Measurements from ENCODE around the gene NCMAP.

Gene NCMAP

DNA sequence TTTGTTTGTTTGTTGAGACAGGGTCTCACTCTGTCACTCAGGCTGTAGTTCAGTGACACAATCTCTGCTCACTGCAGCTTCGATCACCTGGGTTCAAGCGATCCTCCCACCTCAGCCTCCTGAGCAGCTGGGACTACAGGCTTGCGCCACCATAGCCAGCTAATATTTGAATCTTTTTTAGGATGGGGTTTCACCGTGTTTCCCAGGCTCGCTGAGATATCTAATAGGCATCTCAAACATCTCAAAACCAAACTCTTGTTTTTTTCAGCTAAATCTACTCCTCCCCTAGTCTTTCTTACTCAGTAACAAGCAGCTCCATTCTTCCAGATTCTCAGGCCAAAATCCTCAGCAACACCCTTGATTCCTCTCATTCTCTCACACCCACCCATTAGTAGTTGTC lies 65.2 kb downstream of the NCMAP start:
- no peak for DNase-seq (ENCODE audit: low read depth in 3 of 3)

DNA sequence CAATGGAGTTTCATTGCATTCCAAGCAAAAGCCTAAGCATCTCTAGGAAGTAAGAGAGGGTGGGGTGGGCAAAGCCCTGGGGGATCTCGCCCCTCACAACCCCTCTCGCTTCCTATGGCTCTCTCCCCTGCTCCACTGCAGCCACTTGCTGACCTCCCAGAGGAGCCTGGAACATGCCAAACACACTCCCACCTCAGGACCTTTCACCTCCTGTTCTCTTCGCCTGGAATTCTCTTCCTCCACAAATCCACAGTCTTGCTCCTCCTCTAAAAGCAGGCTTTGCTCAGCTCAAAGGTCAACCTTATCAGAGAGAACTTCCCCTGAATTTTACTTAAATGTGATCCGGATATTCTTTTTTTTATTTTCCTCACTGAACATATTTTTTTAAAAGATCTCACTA lies 66.3 kb downstream of the NCMAP start:
- no peak for DNase-seq (ENCODE audit: low read depth in 3 of 3)

DNA sequence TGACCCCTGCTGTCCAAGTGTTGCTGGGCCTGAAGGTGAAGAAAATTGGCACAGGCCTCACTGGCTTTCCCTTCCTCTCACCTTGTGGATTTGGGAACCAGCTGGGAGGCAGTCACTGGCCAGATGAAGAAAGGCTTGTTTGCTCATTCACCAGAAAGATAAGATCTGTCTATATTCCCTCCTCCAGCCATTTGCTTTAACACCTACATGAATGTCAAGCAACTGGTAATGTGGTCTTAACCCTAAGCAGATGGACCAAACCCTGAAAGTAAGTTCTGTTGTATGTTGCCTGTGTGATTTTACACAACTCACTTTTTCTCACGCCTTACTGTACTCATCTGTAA lies 76.9 kb downstream of the NCMAP start:
- no peak for DNase-seq (ENCODE audit: low read depth in 3 of 3)

DNA sequence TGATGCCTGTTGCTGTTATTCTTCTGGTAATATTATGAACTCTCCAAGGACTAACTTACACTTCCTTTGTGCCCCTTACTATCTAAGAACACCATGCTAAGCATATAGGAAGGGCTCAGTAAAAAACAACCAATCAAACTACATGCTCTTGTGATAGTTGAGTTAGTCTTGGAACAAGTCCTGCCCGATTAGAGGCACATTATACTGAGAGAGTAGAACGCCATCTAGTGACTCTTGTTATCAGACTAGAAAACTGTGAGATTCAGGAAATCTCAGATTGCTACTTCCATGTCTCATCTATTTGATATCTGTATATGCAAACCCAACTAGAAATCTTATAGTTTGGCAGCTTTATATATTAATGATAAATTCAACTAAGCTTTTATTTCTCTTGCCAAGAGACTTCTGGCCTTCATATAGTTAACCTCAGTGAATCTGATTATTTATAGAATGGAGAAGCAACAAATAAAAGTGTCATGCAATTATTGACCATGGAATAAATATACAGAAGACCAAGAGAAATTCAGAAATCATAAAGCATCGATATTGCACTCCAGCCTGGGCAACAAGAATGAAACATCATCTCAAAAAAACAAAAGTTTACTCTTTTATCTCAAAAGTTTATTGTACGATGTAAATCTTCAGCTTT lies 79.4 kb downstream of the NCMAP start:
- DNase-seq (ENCODE audit: low read depth in 3 of 3), result no peak

DNA sequence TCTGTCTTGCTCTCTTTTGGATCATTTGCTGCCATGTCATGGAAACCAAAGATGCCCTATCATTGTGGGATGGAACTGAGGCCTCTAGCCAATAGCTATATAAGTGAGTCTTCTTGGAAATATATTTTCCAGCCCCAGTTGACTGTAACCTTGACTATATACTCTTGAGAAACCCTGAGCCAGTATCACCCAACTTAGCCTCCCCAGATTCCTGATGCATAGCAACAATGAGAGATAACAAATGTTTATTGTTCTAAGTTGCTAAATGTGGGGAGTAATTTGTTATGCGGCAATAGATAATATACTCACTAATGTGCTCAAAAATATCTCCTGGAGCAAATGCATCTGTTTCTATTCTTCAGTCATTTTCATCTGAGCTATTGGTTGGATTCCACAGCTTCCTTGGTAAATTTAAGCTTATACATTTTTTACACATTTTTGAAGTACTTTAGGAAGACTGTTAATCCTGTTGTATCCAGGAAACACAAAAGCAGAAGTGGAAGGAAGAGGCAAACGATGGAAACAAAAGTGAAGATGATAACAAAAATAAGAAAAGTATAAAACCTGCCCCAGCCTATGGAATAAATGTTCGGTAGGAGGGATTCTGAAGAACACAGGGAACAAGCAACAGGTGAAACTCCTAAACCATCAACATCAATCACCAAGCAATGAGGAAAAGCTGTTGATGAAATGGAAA lies 80.9 kb downstream of the NCMAP start:
- DNase-seq (ENCODE audit: low read depth in 3 of 3), result no peak

DNA sequence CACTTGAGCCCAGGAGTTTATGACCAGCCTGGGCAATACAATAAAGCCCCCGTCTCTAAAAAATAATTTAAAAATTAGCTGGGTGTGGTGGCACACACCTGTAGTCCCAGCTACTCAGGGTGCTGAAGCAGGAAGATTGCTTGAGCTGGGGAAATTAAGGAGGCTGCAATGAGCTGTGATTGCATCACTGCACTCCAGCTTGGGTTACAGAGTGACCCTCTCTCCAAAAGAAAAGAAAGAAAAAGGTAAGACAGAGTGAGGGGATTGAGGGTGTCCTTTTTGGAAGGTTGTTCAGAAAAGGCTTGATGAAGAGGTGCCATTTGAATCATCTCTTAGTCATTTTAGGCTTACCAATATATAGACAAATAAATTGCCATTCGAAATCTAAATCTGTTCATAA lies 83.2 kb downstream of the NCMAP start:
- DNase-seq (ENCODE audit: low read depth in 3 of 3), result no peak

DNA sequence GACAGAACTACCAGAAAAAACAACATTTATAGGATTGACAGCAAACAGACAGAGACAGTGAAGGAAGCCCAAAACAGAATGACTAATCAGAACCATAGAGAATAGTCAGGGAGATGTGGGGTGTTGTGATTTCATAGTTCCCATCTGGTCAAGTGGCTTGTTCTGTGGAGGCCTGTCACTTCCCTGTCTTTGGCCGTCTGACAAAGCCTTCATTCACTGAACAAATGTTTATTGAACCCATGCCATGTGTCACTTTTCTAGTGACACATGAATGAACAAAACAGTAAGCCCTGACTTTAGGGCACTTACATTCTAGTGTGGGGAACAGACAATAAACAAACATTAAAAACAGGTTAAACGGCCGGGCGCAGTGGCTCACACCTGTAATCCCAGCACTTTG lies 84.0 kb downstream of the NCMAP start:
- no peak for DNase-seq (ENCODE audit: low read depth in 3 of 3)

DNA sequence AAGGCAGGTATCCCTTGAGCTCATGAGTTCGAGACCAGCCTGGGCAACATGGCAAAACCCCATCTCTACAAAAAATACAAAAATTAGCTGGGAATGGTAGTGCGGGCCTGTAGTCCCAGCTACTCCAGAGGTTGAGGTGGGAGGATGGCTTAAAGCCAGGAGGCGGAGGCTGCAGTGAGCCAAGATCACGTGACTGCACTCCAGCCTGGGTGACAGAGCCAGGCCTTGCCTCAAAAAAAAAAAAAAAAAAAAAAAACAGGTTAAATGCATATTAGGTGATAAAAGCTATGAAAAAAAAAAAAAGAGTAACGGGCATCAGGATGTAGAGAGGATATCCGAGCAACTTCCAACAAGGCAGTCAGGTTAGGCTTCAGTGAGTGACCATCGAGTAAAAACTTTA lies 84.4 kb downstream of the NCMAP start:
- no peak for DNase-seq (ENCODE audit: low read depth in 3 of 3)

DNA sequence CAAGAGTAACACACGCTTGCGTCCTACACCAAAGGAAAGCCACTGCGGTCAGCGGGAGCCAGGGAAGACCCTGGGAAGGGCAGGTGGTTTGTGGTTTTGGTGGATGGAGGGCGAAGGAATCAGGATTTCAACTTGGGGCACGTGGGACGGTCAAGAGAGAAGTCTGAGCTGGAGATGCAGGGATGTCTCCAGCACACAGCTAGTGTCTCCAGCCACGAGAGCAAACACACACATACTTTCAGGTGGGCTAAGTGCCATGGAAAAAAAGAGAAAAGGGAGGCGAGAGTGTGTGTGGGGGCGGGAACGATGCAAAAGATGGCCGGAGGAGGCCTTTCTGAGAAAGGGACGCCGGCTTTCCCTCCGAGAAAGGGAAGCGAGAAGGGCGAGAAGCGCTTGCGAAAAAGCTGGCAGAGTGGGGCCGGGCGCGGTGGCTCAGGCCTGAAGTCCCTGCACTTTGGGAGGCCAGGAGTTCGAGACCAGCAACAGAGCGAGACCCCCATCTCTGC lies 85.8 kb downstream of the NCMAP start:
- DNase-seq (ENCODE audit: low read depth in 3 of 3), result peak in 1 of 3 experiments; percentile 43

DNA sequence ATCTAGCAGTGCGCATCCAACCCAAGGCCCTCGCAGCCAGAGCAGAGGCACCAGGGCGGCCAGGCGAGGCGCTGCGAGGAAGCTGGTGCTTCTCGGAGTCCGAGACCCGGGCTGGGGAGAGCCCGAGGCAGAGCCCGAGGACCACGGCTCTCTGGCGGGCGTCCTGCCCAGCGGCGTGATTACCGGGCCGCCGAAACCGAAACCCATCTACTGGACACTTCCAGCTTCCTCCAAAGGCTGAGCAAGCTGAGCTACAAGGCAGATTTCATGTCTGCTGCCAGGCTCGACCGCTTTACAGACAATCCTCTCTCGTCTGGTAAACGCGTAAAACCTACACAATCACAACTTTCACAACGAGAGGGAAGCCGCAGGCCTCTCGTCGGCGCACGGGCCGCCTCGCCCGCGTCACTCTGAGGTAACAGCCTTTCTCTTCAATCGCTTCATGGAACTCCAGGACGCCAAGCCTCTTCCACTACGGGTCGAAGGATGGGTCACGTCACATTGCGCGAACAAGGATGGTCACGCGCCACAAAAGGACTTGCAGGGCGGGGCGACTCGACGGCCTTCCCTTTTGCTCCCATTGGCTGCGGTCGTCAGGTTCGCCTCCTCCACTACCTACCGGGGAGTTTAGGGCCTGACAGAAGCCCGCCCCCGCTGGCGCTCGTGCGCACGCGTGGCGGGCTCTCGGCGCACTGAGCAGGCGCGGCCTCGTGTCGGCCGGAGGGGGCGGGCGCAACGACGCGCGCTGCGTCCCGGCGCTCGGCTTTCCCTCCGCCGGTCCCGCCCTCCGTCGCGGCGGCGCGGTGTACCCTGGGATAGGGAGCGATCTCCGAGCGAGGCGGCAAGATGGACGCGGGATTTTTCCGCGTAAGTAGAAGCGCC lies 86.8 kb downstream of the NCMAP start, which contains the start of gene SRRM1:
Gene SRRM1 (plus strand): TSS at position 822 of the 882 bp plus-strand sequence. CDS start 25 bp downstream, at position 847.
- DNase-seq (ENCODE audit: low read depth in 3 of 3), result peak; percentile 94 to 98 (median 98)

DNA sequence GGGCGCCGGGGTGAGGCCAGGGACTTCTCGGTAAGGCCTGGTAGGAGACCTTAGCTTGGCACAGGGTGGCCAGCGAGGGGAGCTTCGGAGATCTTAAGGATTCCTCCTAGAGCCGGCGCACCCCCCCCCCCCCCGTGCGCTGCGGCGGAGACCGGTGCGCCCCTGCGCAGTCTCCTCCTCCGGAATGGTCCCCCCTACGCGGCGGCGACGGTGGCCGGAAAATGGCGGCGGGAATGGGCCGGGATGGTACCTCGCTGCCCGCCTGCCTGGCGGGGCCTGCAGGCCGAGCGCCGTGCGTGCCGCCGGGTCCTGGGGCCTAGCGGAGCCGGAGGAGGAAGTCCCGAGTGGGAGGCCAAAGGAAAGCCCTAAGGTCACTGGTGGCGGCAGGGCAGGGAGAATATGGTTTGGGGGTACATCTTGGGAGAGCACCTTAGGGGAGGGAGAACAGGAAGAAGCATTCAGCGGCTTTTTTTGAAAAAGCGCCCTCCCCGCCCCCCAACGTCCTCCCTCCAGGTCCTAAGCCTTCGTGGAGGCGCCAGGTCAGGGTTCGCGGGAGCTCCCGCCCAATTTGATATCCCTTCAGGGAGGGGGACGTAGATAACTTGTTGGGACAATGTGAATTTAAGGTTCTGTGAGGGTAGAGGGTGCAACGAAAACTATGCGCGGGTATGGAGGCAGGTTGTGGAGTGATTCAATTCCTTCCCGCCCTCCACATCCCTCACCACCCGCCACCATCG lies 87.6 kb downstream of the NCMAP start:
- DNase-seq (ENCODE audit: low read depth in 3 of 3), result peak in 2 of 3 experiments; percentile 36 to 53

DNA sequence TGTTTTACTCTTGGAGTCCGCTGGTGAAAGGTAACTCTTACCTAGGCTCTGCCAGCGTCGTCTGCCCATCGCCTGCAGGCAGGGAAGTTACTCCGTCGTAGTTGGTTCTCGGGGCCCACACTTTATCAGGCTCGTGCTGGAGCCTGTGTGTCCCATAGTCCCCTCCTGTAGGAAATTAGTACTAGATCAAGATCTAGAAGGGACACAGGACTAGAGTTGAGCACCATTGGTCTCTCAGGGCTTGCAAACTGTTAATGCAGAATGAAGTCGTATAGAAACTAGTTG lies 88.2 kb downstream of the NCMAP start:
- DNase-seq (ENCODE audit: low read depth in 3 of 3), result no peak

DNA sequence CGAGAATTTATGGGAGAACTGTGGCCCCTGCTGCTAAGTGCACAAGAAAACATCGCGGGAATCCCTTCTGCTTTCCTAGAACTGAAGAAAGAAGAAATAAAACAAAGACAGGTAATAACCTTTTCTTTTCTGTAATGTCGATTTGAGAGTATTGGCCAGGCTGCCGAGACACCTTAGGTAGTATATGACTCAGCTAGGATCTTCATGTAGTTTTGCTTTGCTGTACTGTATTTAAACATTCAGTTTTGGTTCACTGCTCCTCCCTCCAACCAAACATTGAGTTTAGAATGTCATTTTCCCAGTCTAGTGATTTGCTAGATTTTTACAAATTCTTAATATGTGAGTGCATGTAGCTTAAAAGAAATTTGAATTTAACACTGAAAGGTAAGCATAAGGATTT lies 93.0 kb downstream of the NCMAP start:
- DNase-seq (ENCODE audit: low read depth in 3 of 3), result no peak

DNA sequence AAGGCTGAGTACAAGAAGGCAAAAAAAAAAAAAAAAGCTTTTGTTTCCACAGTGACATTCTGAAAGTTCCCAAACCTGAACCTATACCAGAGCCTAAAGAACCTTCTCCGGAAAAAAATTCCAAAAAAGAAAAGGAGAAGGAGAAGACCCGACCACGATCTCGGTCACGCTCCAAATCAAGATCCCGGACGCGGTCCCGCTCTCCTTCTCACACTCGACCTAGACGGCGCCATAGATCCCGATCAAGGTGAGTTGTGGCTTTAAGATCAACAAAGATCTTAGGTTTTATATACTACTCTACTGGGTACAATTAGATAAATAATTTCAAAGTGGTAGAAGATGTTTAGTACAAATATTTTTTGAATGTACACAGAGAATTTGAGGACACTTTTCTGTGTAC lies 96.5 kb downstream of the NCMAP start:
- no peak for DNase-seq (ENCODE audit: low read depth in 3 of 3)

DNA sequence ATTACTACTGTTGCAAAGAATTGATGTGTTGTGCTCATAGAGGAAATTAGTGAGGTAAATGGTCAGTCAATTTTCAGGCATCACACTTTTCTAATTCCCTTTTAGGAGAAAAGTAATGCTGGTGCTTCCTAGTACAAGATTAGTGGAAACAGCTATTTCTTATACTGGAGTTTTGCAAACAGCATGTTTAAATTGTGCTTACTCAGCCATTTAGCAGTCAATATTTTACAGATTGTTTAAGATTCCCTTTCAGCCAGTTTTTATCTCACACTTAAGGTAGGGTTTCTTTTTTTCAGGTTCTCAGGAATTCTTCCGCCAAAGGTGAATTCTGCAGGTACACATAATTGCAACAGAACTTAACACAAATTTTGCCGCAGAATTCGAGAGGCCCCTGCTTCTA lies 98.1 kb downstream of the NCMAP start:
- DNase-seq (ENCODE audit: low read depth in 3 of 3), result no peak

DNA sequence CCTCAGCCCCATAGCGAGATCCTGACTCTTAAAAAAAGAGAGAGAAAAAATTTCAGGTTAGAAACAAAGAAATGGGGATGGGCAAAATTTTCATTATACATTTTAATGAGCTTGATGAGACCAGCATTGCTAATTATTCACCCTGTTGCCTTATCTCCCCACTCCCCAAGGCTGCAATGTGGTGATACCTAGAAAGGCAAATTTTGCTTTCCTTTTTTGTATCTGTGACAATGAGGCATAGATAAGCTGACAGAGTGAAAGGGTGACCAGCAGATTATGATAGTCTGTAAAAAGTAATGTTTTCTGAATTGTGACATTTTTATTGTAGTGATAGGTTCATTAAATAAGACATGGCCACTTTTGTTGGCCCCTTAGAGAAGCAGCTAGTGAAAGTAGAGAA lies 100.2 kb downstream of the NCMAP start:
- no peak for DNase-seq (ENCODE audit: low read depth in 3 of 3)

DNA sequence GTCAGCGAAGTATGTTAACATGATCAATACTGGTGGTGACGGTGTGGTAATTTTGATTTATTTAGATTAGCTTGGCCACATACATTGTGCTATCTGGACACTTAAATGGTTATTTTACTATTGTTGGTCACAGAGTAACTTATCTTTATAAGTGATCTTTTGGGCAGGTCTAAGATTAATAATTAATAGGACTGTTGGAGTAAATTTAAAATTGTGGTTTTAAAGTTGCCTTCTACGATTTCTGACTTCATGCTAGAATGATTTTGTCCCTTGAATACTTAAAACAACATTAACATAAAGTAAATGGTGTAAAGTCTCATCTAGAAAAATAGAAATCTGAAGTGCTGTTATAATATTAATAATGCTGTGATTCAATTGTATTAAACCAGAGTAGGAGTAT lies 101.9 kb downstream of the NCMAP start:
- no peak for DNase-seq (ENCODE audit: low read depth in 3 of 3)
